ENCODE measurements around the gene TNPO3. TPM values are rescaled to one million over a fixed set of nuclear protein-coding genes. Genes with fewer than 3 reads are reported as not detected.
A peak's percentile ranks its signal among the peaks of the same experiment; 100 is the strongest.

The TNPO3 gene
- total RNA-seq, 1 experiment from 2014 or later = 58.5 TPM

- intact Hi-C loops (cut with micrococcal nuclease) = no loop called here
- Histone ChIP-seq H3K4me3 (replicated peaks in 1 of 2; ENCODE audit: low read depth in 1 of 2, low read length in 2 of 2) (no peak overlapping the region), H3K9me2 (ENCODE audit: insufficient read depth) (no peaks in the 10 kb centered on the region), H3K36me3 (ENCODE audit: control insufficient read depth in 1 of 2, insufficient read depth in 2 of 2, low read length in 2 of 2) (no peaks in the 10 kb centered on the region), H3K27ac (ENCODE audit: low read depth, low read length) (no peak overlapping the region), H3K4me1 (ENCODE audit: control insufficient read depth in 1 of 2, insufficient read depth in 2 of 2, low read length in 2 of 2) (peaks cover 0 to 6% of the 10 kb centered on the region in 2 experiments; a peak in 2 of 4 replicates), H3K9me3 (ENCODE audit: control insufficient read depth in 1 of 2, insufficient read depth in 1 of 2, low read depth in 1 of 2, low read length in 2 of 2) (no peaks in the 10 kb centered on the region), H4K20me1 (ENCODE audit: insufficient read depth) (no peaks in the 10 kb centered on the region), H3K4me2 (ENCODE audit: low read length) (no peak overlapping the region), H3K27me3 (ENCODE audit: insufficient read depth, low read length) (no peaks in the 10 kb centered on the region), H3K79me2 (ENCODE audit: insufficient read depth, low read length) (no peaks in the 10 kb centered on the region), H3K9ac (ENCODE audit: low read length) (no peak overlapping the region), H2AFZ (ENCODE audit: low read depth, low read length, poor library complexity, severe bottlenecking) (peak overlapping the region; percentile 32)
- POLR2A ChIA-PET = no interaction called here
- DNase-seq (ENCODE audit: low read depth, low spot score) (no peak), ATAC-seq (no peak)
- no TSS peak for BruUV-seq (replicated peaks)
- RAD21 ChIA-PET (ENCODE audit: low non-redundant PET in 1 of 2, low total read pairs in 2 of 2, uncharacterized antibody in 2 of 2, unreplicated experiment in 2 of 2) = no interaction called here
- TF ChIP-seq MAX (IDR thresholded peaks at IDR 0.05) = no peak
- TF ChIP-seq TCF7L2 (IDR thresholded peaks at IDR 0.05; ENCODE audit: borderline replicate concordance, extremely low read depth, insufficient read depth, insufficient read length) = no peak
- no peak for TF ChIP-seq SP1 (IDR thresholded peaks at IDR 0.05; ENCODE audit: low read depth)
- no peak for TF ChIP-seq EZH2 (IDR thresholded peaks at IDR 0.05)
- no peak for TF ChIP-seq CBX3 (IDR thresholded peaks at IDR 0.05; ENCODE audit: low read depth)
- no peak for TF ChIP-seq RAD21 (IDR thresholded peaks at IDR 0.05; ENCODE audit: low read depth)
- no peak for TF ChIP-seq YY1 (IDR thresholded peaks at IDR 0.05; ENCODE audit: extremely low read depth, insufficient replicate concordance, low read depth, low read length)
- no peak for TF ChIP-seq CEBPB (IDR thresholded peaks at IDR 0.05; ENCODE audit: low read depth)
- TF ChIP-seq SIN3A (IDR thresholded peaks at IDR 0.05; ENCODE audit: low read depth) = no peak
- TF ChIP-seq EZH2phosphoT487 (IDR thresholded peaks at IDR 0.05; ENCODE audit: borderline replicate concordance) = no peak
- no peak for TF ChIP-seq JUND (IDR thresholded peaks at IDR 0.05)
- CTCF ChIA-PET = no interaction called here
These were observed 39.1 kb upstream of the TNPO3 start for GRCh38 chr7:129093867-129094456.
